ENCODE data around the gene HPN.
"Not testable (repeated sequence)": the region's sequence is repeated elsewhere in the genome, so short reads cannot be mapped to it uniquely, and the experiment has no call there.

The HPN gene

GRCh38 chr19:35044317-35045117 is 3.0 kb downstream of the HPN start:
- peak; percentile 67 for DNase-seq

- peak; percentile 75 for DNase-seq
Measured at GRCh38 chr19:35045667-35046300, 4.3 kb downstream of the HPN start.

GRCh38 chr19:35046461-35046860 is 4.9 kb downstream of the HPN start:
- DNase-seq: no peak

GRCh38 chr19:35048911-35049411 is 7.4 kb downstream of the HPN start:
- no peak for DNase-seq

- no peak for DNase-seq
Measured at GRCh38 chr19:35049456-35049855, 7.9 kb downstream of the HPN start.

GRCh38 chr19:35050662-35051061 is 9.1 kb downstream of the HPN start:
- not testable (repeated sequence) for DNase-seq

GRCh38 chr19:35051268-35051667 is 9.7 kb downstream of the HPN start:
- DNase-seq: not testable (repeated sequence)

GRCh38 chr19:35051796-35052195 is 10.3 kb downstream of the HPN start:
- no peak for DNase-seq

GRCh38 chr19:35052599-35053190 is 11.2 kb downstream of the HPN start:
- no peak for DNase-seq

GRCh38 chr19:35053667-35054293 is 12.3 kb downstream of the HPN start:
- DNase-seq: no peak

GRCh38 chr19:35054626-35055025 is 13.1 kb downstream of the HPN start:
- DNase-seq: no peak

- no peak for DNase-seq
Measured at GRCh38 chr19:35055715-35056179, 14.2 kb downstream of the HPN start.

GRCh38 chr19:35056513-35057063 is 15.1 kb downstream of the HPN start:
- DNase-seq: no peak

GRCh38 chr19:35058370-35058769 is 16.8 kb downstream of the HPN start:
- DNase-seq: no peak

GRCh38 chr19:35059006-35059798 is 17.7 kb downstream of the HPN start:
- no peak for DNase-seq

GRCh38 chr19:35059799-35060091 is 18.2 kb downstream of the HPN start:
- no peak for DNase-seq

- no peak for DNase-seq
Measured at GRCh38 chr19:35060160-35060855, 18.8 kb downstream of the HPN start.

- DNase-seq: no peak
Measured at GRCh38 chr19:35061583-35062373, 20.3 kb downstream of the HPN start.

GRCh38 chr19:35062942-35063341 is 21.4 kb downstream of the HPN start:
- DNase-seq: no peak

GRCh38 chr19:35063940-35064818 is 22.7 kb downstream of the HPN start:
- DNase-seq: peak; percentile 26
